GM12891 (cell line): ENCODE data around the gene KLHL18.

Experiments used
- POLR2A ChIP-seq: IDR thresholded peaks from 2 replicates; pipeline ENCODE4 v1.6.1; 2011; ENCODE audit warnings: low read depth, low read length, control low read depth
- SPI1 ChIP-seq: IDR thresholded peaks from 2 replicates; pipeline ENCODE4 v1.6.1; 2011; ENCODE audit warnings: low read depth, low read length, control low read depth

GRCh38 chr3:47245271-47245670, 37.5 kb upstream of the KLHL18 start:
- TF ChIP-seq SPI1 (no peak), POLR2A (no peak)
